ENCODE data around the gene E2F6. TPM values are rescaled to one million over a fixed set of nuclear protein-coding genes. Genes with fewer than 3 reads are reported as not detected.

E2F6 gene
- total and polyA plus RNA-seq, 2 of the 13 experiments (the other 11 are each of a cell fraction or from before 2014, with no cell fraction given): 27.3 to 36.0 TPM

- TF ChIP-seq IRF9 (CRISPR knock-in tag; IDR thresholded peaks at IDR 0.05; ENCODE audit: borderline replicate concordance) (peak; percentile 67), ASH2L (IDR thresholded peaks at IDR 0.05; ENCODE audit: insufficient read length, low read depth, low read length) (peak; percentile 66)
Observed at GRCh38 chr2:11422491-11422865, 43.5 kb downstream of the E2F6 start (continued).

- in situ Hi-C loops (cut with HindIII; ENCODE audit: extremely low pct_ligation_motif_present, low pct_unique_long_range_greater_than_20kb): no loop called here
- ChIA-PET CTCF (ENCODE audit: low intra/inter-chr PET ratio, low total read pairs) (no interaction called here), POLR2A (interaction anchor here (1.0 to 2.2 kb wide), 10 partner anchors 10 to 290 kb away, joined by 3 to 20 read pairs (median 4); partner anchors contain the start of genes E2F6 and ROCK2)
- no TSS peak for BruUV-seq (replicated peaks)
- peak; percentile 61 for FAIRE-seq
- peak; percentile 41 for DNase-seq (ENCODE audit: low spot score)
- peak overlapping the region; percentile 82 for H3K27ac ChIP-seq (ENCODE audit: extremely low read length, insufficient read depth, low read length)
- H3K9me3 ChIP-seq (ENCODE audit: low read length): peaks cover 14% of the 10 kb centered on the region; the same call in 1 of the 2 replicates
- H3K36me3 ChIP-seq (replicated peaks in 1 of 2; ENCODE audit: control insufficient read depth in 1 of 2, insufficient read depth in 2 of 2, low read length in 2 of 2): no peaks in the 10 kb centered on the region
- peak; percentile 77 for ATAC-seq
- peak overlapping the region; percentile 64 for H2AFZ ChIP-seq (ENCODE audit: low read length)
- H3K79me2 ChIP-seq (ENCODE audit: insufficient read depth, low read length): no peaks in the 10 kb centered on the region
- intact Hi-C loops (cut with micrococcal nuclease; ENCODE audit: unreplicated experiment): loop anchor here (5.0 kb wide), 1 partner anchor 260 kb away; no protein-coding TSS in a partner anchor
- H3K4me3 ChIP-seq (replicated peaks in 1 of 3; ENCODE audit: insufficient read depth in 1 of 3, low read depth in 2 of 3, low read length in 3 of 3): peak overlapping the region; percentile 17 to 58 (median 45)
- no peaks in the 10 kb centered on the region for H3K27me3 ChIP-seq (ENCODE audit: control insufficient read depth in 1 of 2, insufficient read depth in 2 of 2, low read length in 2 of 2)
- H3K4me2 ChIP-seq (ENCODE audit: low read depth, low read length): peak overlapping the region; percentile 83
- peak overlapping the region; percentile 46 for H3K9ac ChIP-seq (ENCODE audit: insufficient read depth, low read depth, low read length)
- peaks cover 38% of the 10 kb centered on the region for H3K4me1 ChIP-seq (ENCODE audit: insufficient read depth, low read length)
- H4K20me1 ChIP-seq (ENCODE audit: insufficient read depth, low read length): no peaks in the 10 kb centered on the region
- 4% methylated on average over 7 of the region's 7 CpGs for WGBS (ENCODE audit: low lambda C conversion rate)
- TF ChIP-seq ZNF3 (CRISPR knock-in tag; IDR thresholded peaks at IDR 0.05) (peak; percentile 62; the same call in 1 of the 2 replicates), TBX3 (IDR thresholded peaks at IDR 0.05; ENCODE audit: borderline replicate concordance) (peak; percentile 42; the same call in 1 of the 2 replicates), ARID4A (CRISPR knock-in tag; IDR thresholded peaks at IDR 0.05; ENCODE audit: borderline replicate concordance) (peak; percentile 36; the same call in 1 of the 2 replicates), ZNF556 (CRISPR knock-in tag; IDR thresholded peaks at IDR 0.05; ENCODE audit: borderline replicate concordance) (peak; percentile 8; the same call in 1 of the 2 replicates), ZMYM4 (CRISPR knock-in tag; IDR thresholded peaks at IDR 0.05) (peak; percentile 41; the same call in 1 of the 2 replicates), GFI1 (CRISPR knock-in tag; IDR thresholded peaks at IDR 0.05; ENCODE audit: borderline replicate concordance) (peak; percentile 52), HNF4A (CRISPR knock-in tag; IDR thresholded peaks at IDR 0.05) (peak; percentile 44; the same call in 1 of the 2 replicates), FOXP4 (CRISPR knock-in tag; IDR thresholded peaks at IDR 0.05) (0 out of 2 replicates have a peak, but pooled peaks have one; percentile 35), RARG (CRISPR knock-in tag; IDR thresholded peaks at IDR 0.05; ENCODE audit: low read depth) (no peak)
Observed at GRCh38 chr2:11421863-11422490, 44.0 kb downstream of the E2F6 start.

Data from HepG2 (cell line).